HEK293 (cell line): ENCODE measurements around the gene SLC24A2.

Source experiments
- PRDM1 ChIP-seq: fragments of 450-650 bp; formaldehyde crosslinking; IDR thresholded peaks from 2 replicates; pipeline ENCODE4; 2016; ENCODE audit warnings: missing biosample characterization, missing genetic modification characterization
- SP2 ChIP-seq: fragments of 450-650 bp; formaldehyde crosslinking; IDR thresholded peaks from 2 replicates; pipeline ENCODE4 v1.5.1; 2016; ENCODE audit warnings: missing biosample characterization, missing genetic modification characterization
- ZNF214 ChIP-seq: fragments of 450-650 bp; formaldehyde crosslinking; IDR thresholded peaks from 2 replicates; pipeline ENCODE4 v1.5.1; 2017; ENCODE audit warnings: missing biosample characterization, mild to moderate bottlenecking, missing genetic modification characterization, borderline replicate concordance
- TF ChIP-seq, protein P1 (sequence below): fragments of 450-650 bp; formaldehyde crosslinking; IDR thresholded peaks from 2 replicates; pipeline ENCODE4 v1.5.1; 2016; ENCODE audit warnings: missing biosample characterization, missing genetic modification characterization
- TF ChIP-seq, protein P2 (sequence below): fragments of 450-650 bp; formaldehyde crosslinking; IDR thresholded peaks from 2 replicates; pipeline ENCODE4 v1.5.1; 2017; ENCODE audit warnings: missing biosample characterization, missing genetic modification characterization

DNA sequence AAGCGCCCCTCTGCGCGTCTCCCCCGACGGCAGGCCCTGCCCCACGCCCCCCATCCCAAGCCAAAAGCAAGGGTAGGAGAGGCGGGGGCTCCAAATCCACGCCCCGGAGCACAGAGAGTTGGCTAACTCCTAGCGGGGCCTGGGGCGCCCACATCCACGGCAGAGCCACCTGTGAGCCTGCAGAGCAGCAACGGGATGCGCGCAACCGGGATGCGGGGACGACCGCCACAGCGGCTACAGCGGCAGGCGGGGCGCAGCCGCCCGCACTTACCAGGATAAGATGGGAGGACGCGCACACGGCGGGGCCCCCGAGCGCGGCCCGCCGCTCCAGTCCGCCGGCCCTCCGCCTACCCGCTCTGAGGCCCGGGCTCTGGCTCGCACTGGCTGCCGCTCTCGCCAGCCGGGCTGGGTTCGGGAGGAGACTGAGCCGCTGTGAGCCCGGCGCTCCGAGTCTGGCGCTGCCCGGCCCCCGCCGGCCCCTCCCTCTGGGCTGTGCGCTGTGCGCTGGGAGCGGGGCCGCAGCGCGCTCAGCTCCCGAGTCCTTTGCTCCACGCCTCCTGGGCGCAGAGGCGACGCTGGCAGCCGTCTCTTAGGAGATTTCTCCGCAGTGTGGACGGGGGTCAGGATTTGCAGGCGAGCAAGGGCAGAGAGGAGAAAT lies at the start of gene SLC24A2:
- no peak for TF ChIP-seq ZNF214 (tag by site-specific recombination)
- TF ChIP-seq, protein P1, sequence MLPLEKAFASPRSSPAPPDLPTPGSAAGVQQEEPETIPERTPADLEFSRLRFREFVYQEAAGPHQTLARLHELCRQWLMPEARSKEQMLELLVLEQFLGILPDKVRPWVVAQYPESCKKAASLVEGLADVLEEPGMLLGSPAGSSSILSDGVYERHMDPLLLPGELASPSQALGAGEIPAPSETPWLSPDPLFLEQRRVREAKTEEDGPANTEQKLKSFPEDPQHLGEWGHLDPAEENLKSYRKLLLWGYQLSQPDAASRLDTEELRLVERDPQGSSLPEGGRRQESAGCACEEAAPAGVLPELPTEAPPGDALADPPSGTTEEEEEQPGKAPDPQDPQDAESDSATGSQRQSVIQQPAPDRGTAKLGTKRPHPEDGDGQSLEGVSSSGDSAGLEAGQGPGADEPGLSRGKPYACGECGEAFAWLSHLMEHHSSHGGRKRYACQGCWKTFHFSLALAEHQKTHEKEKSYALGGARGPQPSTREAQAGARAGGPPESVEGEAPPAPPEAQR = no peak
- TF ChIP-seq SP2 (tag by site-specific recombination) = no peak
- TF ChIP-seq, protein P2, sequence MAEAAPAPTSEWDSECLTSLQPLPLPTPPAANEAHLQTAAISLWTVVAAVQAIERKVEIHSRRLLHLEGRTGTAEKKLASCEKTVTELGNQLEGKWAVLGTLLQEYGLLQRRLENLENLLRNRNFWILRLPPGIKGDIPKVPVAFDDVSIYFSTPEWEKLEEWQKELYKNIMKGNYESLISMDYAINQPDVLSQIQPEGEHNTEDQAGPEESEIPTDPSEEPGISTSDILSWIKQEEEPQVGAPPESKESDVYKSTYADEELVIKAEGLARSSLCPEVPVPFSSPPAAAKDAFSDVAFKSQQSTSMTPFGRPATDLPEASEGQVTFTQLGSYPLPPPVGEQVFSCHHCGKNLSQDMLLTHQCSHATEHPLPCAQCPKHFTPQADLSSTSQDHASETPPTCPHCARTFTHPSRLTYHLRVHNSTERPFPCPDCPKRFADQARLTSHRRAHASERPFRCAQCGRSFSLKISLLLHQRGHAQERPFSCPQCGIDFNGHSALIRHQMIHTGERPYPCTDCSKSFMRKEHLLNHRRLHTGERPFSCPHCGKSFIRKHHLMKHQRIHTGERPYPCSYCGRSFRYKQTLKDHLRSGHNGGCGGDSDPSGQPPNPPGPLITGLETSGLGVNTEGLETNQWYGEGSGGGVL (tag by site-specific recombination) = no peak
- no peak for TF ChIP-seq PRDM1 (tag by site-specific recombination)
